ENCODE data around the gene TAF4B.
"Not testable (repeated sequence)": the region's sequence is repeated elsewhere in the genome, so short reads cannot be mapped to it uniquely, and the experiment has no call there.

TAF4B gene

GRCh38 chr18:26190506-26190905 lies 35.7 kb upstream of the TAF4B start:
- Histone ChIP-seq H3K79me2 (ENCODE audit: low read length) (no peaks in the 10 kb centered on the region), H3K9me3 (ENCODE audit: insufficient read depth, low read length) (no peaks in the 10 kb centered on the region), H3K36me3 (replicated peaks; ENCODE audit: low read depth, low read length) (no peaks in the 10 kb centered on the region), H3K27me3 (ENCODE audit: low read depth, low read length) (no peaks in the 10 kb centered on the region), H3K4me2 (ENCODE audit: low read length) (peak overlapping the region; percentile 59), H4K20me1 (ENCODE audit: insufficient read depth, low read length) (no peaks in the 10 kb centered on the region), H3K9ac (ENCODE audit: low read length) (peak overlapping the region; percentile 14; the same call in 1 of the 2 replicates), H3K4me3 (ENCODE audit: low read length) (peak overlapping the region; percentile 66), H3K27ac (ENCODE audit: low read length) (no peak overlapping the region), H2AFZ (ENCODE audit: low read depth, low read length) (0 out of 2 replicates have a peak overlapping the region, but pooled peaks have one; percentile 44), H3K4me1 (ENCODE audit: low read length) (peaks cover 12% of the 10 kb centered on the region)
- TF ChIP-seq EZH2phosphoT487 (IDR thresholded peaks at IDR 0.05; ENCODE audit: low read depth) (no peak), CTCF (IDR thresholded peaks at IDR 0.05; ENCODE audit: low read depth, low read length) (no peak)

GRCh38 chr18:26192233-26192632 lies 34.0 kb upstream of the TAF4B start:
- H3K79me2 ChIP-seq (ENCODE audit: low read length), result no peaks in the 10 kb centered on the region
- peaks cover 12% of the 10 kb centered on the region for H3K4me1 ChIP-seq (ENCODE audit: low read length)
- no peak for TF ChIP-seq EZH2phosphoT487 (IDR thresholded peaks at IDR 0.05; ENCODE audit: low read depth)
- no peak overlapping the region for H3K4me3 ChIP-seq (ENCODE audit: low read length)
- H3K9ac ChIP-seq (ENCODE audit: low read length), result no peak overlapping the region
- H3K27me3 ChIP-seq (ENCODE audit: low read depth, low read length), result no peaks in the 10 kb centered on the region
- no peak overlapping the region for H3K27ac ChIP-seq (ENCODE audit: low read length)
- H3K9me3 ChIP-seq (ENCODE audit: insufficient read depth, low read length), result no peaks in the 10 kb centered on the region
- H4K20me1 ChIP-seq (ENCODE audit: insufficient read depth, low read length), result no peaks in the 10 kb centered on the region
- no peaks in the 10 kb centered on the region for H3K36me3 ChIP-seq (replicated peaks; ENCODE audit: low read depth, low read length)
- no peak overlapping the region for H2AFZ ChIP-seq (ENCODE audit: low read depth, low read length)
- no peak overlapping the region for H3K4me2 ChIP-seq (ENCODE audit: low read length)

- Histone ChIP-seq H2AFZ (ENCODE audit: low read depth, low read length) (no peak overlapping the region), H4K20me1 (ENCODE audit: insufficient read depth, low read length) (no peaks in the 10 kb centered on the region), H3K27ac (ENCODE audit: low read length) (no peak overlapping the region), H3K4me3 (ENCODE audit: low read length) (no peak overlapping the region), H3K9me3 (ENCODE audit: insufficient read depth, low read length) (no peaks in the 10 kb centered on the region), H3K4me1 (ENCODE audit: low read length) (peaks cover 3% of the 10 kb centered on the region), H3K79me2 (ENCODE audit: low read length) (no peaks in the 10 kb centered on the region), H3K36me3 (replicated peaks; ENCODE audit: low read depth, low read length) (no peaks in the 10 kb centered on the region), H3K27me3 (ENCODE audit: low read depth, low read length) (no peaks in the 10 kb centered on the region), H3K4me2 (ENCODE audit: low read length) (no peak overlapping the region), H3K9ac (ENCODE audit: low read length) (no peak overlapping the region)
- TF ChIP-seq EZH2phosphoT487 (IDR thresholded peaks at IDR 0.05; ENCODE audit: low read depth), result no peak
- no peak for TF ChIP-seq CTCF (IDR thresholded peaks at IDR 0.05; ENCODE audit: low read depth, low read length)
These were observed 29.6 kb upstream of the TAF4B start for GRCh38 chr18:26196605-26197004.

- H3K9me3 ChIP-seq (ENCODE audit: insufficient read depth, low read length); H3K79me2 ChIP-seq (ENCODE audit: low read length); H2AFZ ChIP-seq (ENCODE audit: low read depth, low read length); H3K4me2 ChIP-seq (ENCODE audit: low read length); H3K4me3 ChIP-seq (ENCODE audit: low read length); H3K4me1 ChIP-seq (ENCODE audit: low read length); H3K9ac ChIP-seq (ENCODE audit: low read length); H3K36me3 ChIP-seq (replicated peaks; ENCODE audit: low read depth, low read length); H3K27ac ChIP-seq (ENCODE audit: low read length); H4K20me1 ChIP-seq (ENCODE audit: insufficient read depth, low read length); H3K27me3 ChIP-seq (ENCODE audit: low read depth, low read length): not testable (repeated sequence)
These were observed 24.2 kb upstream of the TAF4B start for GRCh38 chr18:26202001-26202400.

- Histone ChIP-seq H3K36me3 (replicated peaks; ENCODE audit: low read depth, low read length) (no peaks in the 10 kb centered on the region), H3K9me3 (ENCODE audit: insufficient read depth, low read length) (no peaks in the 10 kb centered on the region), H3K9ac (ENCODE audit: low read length) (no peak overlapping the region), H3K4me3 (ENCODE audit: low read length) (no peak overlapping the region), H3K4me2 (ENCODE audit: low read length) (no peak overlapping the region), H3K27ac (ENCODE audit: low read length) (no peak overlapping the region), H4K20me1 (ENCODE audit: insufficient read depth, low read length) (no peaks in the 10 kb centered on the region), H3K4me1 (ENCODE audit: low read length) (peaks cover 6% of the 10 kb centered on the region; the same call in 1 of the 2 replicates), H2AFZ (ENCODE audit: low read depth, low read length) (no peak overlapping the region), H3K79me2 (ENCODE audit: low read length) (no peaks in the 10 kb centered on the region), H3K27me3 (ENCODE audit: low read depth, low read length) (no peaks in the 10 kb centered on the region)
- no peak for TF ChIP-seq EZH2phosphoT487 (IDR thresholded peaks at IDR 0.05; ENCODE audit: low read depth)
- no peak for TF ChIP-seq CTCF (IDR thresholded peaks at IDR 0.05; ENCODE audit: low read depth, low read length)
These were observed 20.9 kb upstream of the TAF4B start for GRCh38 chr18:26205318-26205717.
